NCI-H510A treated with DMSO at 0.1 percent for 48 hours (cell line): ENCODE results near the gene SNAPC2.
A peak's percentile ranks its signal among the peaks of the same experiment; 100 is the strongest.
"Not testable (repeated sequence)": the region's sequence is repeated elsewhere in the genome, so short reads cannot be mapped to it uniquely, and the experiment has no call there.

Source experiments
- DNase-seq: peaks from one replicate; lab custom pipeline; 2025; lab: John Stamatoyannopoulos, UW

SNAPC2 gene

DNA sequence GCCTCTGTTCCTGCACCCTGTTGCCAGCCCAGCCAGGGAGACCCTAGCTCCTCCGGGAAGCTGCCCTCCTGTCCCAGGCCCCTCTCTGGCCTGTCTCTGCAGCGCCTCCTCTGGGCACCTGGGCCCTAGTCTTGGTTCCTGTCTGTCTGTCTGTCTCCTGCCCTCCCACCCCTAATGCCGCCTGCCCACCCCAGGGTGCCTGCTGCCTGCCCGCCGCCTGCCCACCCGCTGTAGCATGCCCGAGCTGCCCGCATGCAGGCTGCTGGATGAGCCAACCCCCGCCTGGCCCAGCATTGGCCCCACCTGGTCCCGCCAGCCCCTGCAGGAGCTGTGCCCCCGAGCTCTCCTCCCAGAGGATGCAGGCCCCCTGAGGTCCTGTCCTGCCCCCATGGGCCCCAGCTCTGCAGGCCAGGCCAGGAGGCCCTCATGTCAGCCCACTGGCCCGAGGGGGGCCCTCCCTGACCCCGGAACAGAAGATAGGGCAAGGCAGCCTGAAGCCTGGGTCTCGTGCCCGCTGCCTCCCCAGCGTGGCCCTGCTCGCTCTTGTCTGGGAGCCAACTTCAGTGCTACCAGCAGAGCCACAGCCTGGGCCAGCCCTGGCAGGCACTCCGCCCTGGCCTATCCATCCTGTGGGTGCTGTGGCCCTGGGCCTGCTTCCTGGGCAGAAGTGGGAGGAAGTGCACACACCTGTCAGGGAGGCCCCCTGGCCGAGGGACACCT lies 11.2 kb upstream of the SNAPC2 start:
- no peak for DNase-seq

DNA sequence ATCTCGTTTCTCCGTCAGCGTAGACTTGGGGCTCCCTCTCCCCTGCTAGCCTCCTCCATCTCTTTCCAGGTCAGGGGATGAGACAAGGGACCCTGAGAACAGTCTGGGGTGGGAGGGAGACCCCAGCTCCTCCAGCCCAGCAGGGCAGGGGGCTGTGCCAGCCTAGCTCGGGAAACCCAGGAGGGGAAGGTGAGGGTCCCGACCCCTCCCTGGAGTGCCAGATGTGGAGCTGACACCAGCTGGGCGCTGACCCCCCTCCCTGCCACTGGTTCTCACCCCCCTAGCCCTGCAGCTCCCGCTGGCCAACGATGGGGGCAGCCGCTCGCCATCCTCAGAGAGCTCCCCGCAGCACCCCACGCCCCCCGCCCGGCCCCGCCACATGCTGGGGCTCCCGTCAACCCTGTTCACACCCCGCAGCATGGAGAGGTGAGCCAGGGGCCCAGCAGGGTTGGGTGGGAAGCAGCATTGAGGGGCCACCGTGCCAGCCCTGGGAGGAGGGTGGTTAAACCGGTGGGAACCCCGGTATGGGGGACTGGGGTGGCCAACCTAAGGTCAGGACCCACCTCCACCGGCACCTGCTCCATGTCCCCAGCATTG lies 10.6 kb upstream of the SNAPC2 start:
- DNase-seq = no peak

DNA sequence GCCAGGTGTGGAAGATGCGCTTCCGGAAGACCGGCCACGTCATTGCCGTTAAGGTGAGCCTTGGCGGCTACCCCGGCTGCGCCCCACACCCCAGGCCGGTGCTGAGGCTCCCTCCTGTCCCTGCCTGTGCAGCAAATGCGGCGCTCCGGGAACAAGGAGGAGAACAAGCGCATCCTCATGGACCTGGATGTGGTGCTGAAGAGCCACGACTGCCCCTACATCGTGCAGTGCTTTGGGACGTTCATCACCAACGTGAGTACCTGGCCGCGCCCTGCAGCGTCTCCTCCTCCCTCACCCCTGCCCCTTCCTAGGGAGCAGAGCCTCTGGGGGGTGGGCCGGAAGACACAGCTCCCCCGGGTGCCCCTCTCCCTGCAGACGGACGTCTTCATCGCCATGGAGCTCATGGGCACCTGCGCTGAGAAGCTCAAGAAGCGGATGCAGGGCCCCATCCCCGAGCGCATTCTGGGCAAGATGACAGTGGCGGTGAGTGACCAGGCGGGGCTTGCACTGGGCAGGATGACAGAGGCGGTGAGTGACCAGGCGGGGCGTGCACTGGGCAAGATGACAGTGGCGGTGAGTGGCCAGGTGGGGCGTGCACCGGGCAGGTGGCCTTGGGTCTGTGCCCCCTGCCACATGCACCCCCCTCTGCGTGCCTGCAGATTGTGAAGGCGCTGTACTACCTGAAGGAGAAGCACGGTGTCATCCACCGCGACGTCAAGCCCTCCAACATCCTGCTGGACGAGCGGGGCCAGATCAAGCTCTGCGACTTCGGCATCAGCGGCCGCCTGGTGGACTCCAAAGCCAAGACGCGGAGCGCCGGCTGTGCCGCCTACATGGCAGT lies 9.6 kb upstream of the SNAPC2 start:
- no peak for DNase-seq

DNA sequence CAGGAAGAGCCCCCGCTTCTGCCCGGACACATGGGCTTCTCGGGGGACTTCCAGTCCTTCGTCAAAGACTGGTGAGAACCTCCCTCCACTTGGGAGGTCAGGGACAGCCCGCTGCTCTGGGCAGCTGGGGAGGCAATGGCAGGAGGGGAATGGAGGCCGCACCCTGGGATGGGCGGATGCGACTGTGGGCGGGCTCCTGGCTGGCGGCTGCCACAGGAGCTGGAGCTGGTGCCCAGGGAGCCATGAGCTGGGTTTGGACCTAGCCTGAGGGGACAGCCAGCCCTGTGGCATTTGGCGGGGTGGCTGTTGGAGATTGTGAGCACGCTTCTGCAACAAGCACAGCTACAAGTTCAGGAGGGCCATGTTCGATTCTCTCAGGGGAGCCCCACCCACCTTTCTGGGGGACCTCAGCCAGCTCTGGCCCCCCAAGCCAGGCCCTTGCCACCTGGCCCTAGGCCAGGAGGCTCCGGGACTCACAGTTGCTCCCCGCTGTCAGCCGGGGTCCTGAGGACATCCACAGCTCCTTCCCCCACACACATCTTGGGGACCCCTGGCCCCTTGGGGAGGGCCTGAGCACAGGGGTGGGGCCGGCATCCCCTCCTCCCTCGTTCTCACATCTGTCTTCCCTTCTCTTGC lies 8.5 kb upstream of the SNAPC2 start:
- DNase-seq = no peak

DNA sequence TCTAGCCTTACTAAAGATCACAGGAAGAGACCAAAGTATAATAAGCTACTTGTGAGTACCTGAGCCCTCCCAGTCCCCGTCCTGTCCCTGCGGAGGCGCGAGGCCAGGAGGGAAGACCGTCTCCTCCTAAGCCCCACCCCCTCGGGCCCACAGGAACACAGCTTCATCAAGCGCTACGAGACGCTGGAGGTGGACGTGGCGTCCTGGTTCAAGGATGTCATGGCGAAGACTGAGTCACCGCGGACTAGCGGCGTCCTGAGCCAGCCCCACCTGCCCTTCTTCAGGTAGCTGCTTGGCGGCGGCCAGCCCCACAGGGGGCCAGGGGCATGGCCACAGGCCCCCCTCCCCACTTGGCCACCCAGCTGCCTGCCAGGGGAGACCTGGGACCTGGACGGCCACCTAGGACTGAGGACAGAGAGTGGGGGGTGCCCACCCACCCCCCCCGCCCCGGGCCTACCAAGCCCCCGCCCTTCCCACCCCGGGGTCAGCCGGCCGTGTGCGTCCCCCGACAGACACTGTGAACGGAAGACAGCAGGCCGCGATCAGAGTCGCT lies 7.9 kb upstream of the SNAPC2 start:
- no peak for DNase-seq

DNA sequence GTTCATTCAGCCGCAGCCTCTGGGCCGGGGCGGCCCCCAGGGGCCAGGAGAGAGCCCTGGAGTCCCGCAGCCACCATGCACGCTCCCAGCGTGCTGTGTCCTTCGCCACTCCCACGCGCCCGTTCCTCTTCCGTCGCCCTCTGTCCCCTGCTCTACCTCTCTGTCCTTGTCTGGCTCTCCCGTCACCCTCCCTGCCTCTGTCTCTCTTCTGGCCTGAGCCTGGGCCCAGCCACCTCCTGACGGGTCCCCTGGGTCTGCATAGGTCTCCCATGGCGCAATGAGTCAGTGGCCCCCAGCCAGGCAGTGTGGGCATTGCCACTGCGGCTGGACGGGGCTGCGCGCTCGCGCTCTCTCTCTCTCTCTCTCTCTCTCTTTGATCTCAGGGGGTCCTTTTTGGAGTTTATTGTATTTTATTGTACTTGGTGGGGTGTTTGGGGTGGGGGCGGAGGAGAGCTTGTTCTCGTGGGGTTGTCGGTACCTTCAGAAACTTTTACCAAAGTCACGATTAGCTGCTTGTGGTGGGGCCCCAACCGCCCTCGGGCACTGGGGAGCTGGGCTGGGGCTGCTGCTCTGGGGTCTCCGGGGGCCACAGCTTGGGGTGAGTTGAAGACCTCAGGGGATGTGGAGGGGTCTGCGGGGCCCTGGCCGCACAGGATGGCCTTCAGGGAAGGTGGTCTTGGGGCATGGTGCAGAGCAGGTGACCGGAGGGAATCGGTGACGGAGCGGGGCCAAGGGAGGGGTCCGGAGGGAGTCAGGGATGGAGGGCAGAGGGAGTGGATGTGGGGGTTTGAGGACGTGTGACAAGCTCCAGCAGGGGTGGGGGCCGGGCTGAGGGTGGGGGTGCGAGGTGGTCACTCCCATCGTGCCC lies 7.2 kb upstream of the SNAPC2 start:
- no peak for DNase-seq

GRCh38 chr19:7913652-7914051 lies 6.5 kb upstream of the SNAPC2 start:
- DNase-seq = no peak

DNA sequence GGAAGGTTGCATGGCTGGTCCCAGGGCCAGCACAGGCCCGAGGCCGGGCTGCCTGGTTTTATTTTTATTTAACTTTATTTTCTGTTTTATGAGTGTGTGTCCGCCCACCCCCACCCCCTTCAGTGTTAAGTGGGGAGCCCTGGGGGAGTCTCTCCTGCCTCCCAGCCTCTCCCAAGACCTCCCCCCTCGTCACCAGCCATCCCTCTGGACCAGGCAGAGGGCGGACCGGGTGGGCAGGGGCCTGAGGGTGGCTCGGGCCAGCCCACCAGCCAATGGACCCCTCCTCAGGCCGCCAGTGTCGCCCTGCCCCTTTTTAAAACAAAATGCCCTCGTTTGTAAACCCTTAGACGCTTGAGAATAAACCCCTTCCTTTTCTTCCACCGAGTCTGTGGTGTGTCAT lies 6.0 kb upstream of the SNAPC2 start:
- DNase-seq = no peak

DNA sequence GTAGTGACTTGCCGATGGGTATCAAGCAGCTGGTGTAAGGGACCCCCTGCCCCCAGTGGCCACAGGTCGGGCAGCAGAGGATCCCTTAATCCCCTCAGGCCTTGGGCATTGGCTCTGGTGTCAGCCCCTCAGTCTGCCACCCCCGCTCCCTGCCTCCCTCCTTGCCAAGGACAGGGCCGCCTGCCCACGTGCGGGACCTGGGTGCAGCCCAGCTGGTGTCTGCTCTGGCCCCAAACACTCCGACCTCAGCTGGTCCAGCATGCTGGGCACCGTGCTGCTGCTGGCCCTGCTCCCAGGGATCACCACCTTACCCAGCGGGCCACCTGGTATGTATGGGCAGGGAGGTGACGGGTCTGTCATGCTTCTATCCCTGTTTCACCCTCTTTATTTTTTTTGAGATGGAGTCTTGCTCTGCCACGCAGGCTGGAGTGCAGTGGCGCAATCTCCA lies 5.5 kb upstream of the SNAPC2 start, which contains the start of gene TGFBR3L:
TSS of gene TGFBR3L (plus strand) at position 233 of the 448 bp plus-strand sequence.
- DNase-seq = no peak

DNA sequence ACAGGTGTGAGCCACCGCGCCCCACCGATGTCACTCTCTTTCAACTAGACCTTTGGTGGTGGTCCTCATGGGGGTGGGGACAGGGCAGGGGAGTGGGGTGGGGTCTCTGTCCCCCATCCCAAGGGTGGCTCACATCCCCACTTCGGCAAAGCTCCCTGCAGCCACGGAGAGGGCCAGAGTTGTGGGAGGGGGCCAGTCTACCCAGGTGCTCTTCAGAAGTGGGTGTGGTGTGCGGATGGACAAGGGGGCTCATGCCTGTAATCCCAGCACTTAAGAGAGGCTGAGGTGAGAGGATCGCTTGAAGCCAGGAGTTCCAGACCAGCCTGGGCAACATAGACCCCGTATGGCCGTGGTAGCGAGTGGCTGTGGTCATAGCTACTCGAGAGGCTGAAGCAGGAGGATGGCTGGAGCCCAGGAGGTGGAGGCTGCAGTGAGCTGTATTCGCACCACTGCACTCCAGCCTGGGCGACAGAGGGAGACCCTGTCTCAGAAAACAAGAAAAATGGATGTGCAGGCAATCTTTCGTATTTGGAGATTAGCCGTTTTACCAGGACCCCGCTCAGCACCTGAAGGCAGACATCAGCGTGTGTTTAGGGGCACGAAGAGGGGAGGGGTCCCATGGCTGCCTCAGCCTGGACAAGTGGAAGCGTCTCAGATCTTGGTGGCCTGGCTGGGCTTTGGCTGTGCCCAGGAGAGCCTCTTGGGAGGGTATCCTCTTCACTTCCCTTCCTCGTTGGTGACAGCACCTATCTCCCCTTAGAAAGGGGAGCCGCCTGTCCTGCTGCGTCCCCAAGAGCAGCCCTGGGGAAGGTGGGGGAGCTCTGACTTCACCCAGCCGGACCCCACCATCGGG lies 4.7 kb upstream of the SNAPC2 start:
- DNase-seq = no peak

GRCh38 chr19:7916103-7916954 lies 3.8 kb upstream of the SNAPC2 start:
- DNase-seq = peak; percentile 35

DNA sequence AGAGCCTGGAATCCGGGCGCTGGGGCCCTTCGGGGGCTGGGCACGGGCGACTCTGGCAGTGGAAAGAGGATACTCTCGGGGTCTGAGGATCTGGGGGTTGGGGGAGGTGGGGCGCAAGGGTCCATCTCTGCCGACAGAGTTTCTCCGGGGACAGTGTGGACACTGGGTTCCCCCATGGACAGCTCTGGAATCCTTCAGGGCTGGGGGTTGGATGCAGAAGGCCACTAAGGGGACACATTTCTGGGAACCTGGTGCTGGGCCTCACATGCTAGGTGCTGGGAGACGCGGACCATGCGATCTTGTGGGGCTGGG lies 3.2 kb upstream of the SNAPC2 start:
- DNase-seq = no peak

DNA sequence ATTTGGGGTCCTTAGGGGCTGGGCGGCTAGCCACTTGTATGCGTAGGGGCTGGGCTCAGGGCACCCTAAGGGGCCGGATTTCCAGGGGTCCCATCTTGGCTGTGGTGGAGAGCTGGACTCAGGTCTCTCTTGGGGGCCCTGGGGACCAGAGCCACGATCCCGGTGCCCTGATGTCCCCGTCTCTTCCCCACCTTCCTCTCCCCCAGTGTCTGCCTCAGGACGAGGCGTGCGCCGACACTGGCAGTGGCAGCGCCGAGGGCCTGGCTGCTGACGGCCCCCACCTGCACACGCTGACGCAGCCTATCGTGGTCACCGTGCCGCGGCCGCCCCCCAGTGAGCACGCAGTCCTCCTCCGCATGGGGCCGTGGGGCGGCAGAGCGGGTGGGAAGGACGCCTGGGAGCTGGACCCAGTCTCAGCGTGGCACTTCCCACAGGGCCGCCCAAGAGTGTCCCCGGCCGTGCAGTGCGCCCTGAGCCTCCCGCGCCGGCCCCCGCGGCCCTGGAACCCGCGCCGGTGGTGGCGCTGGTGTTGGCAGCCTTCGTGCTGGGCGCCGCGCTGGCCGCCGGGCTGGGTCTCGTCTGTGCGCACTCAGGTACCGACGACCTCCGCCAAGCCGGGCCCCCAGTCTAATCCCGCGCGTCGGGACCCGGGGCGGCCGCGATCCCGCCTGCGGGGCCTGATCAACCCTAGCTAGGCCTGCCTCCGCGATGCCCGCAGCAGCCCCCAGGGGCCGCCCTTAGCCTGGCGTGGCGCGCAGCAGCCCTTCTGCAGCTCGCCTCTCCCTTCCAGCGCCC lies 2.7 kb upstream of the SNAPC2 start:
- no peak for DNase-seq

DNA sequence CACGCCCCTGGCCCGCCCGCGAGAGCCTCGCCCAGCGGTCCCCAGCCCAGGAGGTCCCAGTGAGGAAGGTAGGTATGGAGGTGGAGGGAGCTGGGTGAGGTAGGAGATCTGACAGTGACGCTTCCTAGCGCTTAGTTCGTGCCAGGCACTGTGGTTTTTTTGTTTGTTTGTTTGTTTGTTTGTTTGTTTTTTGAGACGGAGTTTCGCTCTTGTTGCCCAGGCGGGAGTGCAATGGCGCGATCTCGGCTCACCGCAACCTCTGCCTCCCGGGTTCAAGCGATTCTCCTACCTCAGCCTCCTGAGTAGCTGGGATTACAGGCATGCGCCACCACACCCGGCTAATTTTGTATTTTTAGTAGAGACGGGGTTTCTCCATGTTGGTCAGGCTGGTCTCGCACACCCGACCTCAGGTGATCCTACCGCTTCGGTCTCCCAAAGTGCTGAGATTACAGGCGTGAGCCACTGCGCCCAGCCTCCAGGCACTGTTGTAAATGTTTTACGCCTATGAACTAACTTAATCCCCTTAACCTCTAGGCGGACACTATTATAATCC lies 2.0 kb upstream of the SNAPC2 start:
- not testable (repeated sequence) for DNase-seq

GRCh38 chr19:7918615-7919421 lies 1.3 kb upstream of the SNAPC2 start:
- DNase-seq = no peak

GRCh38 chr19:7920519-7921301 lies 572 bp downstream of the SNAPC2 start:
- peak; percentile 87 for DNase-seq
